ENCODE results near the gene DBET.
"Not testable (repeated sequence)": the region's sequence is repeated elsewhere in the genome, so short reads cannot be mapped to it uniquely, and the experiment has no call there.

The DBET gene

DNA sequence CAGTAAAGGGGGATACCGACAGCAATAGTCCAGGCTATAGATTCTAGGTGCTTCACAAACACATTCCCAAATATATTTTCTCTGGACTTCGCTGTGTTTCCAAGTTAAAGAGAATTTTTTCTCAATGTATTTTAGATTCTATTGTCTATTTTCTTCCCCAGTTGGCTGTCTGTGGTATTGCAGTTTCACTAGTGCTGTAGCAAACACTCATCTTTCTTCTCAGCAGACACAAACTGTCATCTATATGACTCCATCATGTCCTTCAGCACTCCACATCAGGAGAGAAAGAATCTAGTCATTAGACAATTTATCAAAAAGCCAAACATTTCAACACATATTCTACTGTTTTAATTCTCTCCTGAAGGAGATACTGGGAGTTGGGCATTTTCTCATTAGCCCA, at the start of gene DBET:
TSS of gene DBET (plus strand) at position 161 of the 400 bp plus-strand sequence.
- DNase-seq = not testable (repeated sequence)

DNA sequence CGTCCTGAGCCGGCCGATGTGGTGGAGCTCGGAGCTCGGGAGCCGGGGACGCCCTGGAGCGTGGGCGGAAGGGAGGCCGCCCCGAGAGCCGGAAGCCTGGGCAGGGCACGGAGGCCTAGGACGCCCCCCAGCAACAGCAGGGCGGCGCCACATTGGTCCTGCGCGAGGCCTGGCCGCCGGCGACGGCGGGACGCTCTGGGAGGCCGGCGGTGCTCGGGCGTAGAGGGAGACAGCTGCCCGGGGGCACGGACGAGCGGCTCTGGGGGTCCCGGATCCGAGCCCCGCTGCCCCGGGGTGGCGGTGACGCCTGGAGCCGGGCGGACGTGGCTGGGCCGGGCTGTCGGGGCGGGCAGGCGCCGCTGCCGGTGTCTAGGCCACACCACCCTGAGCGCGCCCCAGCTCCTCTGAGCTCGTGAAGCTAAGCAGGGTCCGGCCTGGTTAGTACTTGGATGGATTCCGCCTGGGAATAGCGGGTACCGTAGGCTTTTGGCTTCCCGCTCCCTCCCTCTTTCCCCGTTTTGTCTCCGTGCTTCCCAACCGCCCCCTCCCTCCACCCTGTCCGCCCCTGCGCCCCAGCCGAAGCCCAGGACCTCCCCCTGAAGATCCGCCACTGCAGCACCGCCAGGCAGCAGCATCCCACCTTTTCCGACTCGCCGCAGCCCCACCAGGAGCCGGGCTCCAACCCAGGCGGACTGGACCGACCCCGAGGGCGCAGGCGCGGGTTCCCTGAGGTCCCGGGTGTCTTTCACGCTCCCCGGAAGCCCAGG, 49.3 kb upstream of the DBET start:
- DNase-seq = no peak

DNA sequence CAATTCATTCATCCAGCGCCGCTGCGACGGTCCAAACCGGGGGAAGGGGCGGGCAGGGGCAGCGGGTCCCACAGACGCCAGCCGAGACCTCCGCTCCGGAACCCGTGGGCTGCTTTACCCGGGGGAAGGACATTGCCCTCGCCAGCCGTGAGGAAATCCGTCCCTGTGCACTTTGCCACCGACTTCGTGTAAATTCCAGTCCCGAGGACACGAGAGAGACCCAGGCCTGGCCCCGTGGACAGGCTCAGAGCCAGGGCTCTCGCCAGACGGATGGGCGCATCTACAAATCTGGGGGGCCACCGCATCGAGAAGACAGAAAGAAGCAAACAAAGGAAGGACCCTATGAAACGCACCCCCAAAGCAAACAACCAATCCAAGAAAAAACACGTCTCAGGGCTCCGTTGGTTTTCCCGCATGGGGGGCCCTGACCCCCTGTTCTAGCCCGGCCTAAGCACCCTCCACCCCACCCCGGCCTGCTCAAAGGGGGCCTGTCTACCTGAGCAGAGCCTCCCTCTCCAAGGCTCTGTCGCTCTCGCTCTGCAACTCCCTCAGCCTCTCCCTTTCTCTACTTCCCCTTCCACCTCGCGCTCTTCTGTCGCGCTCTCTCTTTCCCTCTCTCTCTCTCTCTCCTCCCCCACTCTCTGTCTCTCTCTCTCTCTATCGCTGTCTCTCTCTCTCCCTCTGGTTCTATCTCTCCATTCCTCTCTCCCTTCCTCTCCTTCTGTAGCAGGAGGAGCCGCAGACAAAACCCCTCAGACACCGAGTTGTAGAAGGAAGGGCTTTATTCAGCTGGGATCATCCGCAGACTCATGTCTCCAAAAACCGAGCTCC, 48.5 kb upstream of the DBET start:
- no peak for DNase-seq

DNA sequence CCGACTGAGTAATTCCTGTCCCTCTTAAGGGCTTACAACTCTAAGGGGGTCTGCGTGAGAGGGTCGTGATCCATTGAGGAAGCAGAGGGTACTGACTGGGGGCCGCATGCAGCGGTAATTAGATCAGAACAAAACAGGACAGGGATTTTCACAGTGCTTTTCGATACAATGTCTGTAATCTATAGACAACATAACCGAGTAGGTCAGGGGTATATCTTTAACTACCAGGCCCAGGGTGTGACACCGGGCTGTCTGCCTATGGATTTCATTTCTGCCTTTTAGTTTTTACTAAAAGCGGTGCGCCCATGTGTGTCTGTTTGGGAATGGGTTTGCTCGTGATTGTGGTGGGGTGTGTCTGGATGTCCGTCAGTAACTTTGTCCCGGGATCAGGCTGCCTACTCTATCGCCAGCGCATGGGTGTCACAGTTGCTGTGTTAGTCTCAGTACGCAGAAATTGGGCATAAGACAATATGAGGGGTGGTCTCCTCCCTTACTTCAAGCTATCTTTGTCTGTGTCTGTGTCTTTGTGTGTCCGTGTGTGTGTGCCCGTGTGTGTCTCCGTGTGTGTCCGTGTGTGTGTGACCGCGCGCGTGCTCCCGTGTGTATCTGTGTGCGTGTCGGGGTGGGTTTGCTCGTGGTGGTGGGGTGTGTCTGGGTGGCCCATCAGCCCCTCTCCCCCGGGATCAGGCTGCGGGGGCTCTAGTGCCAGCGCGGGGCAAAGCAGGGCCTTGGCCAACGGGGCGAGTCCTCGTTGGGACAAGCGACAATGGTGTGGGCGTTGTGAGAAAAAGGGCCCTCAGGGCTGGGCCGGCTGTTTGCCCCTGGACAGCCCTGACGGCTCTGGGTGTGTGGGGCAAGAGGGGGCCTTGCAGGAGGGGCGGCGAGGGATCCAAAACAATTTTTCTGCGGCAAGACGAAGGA, 47.7 kb upstream of the DBET start:
- DNase-seq = no peak

DNA sequence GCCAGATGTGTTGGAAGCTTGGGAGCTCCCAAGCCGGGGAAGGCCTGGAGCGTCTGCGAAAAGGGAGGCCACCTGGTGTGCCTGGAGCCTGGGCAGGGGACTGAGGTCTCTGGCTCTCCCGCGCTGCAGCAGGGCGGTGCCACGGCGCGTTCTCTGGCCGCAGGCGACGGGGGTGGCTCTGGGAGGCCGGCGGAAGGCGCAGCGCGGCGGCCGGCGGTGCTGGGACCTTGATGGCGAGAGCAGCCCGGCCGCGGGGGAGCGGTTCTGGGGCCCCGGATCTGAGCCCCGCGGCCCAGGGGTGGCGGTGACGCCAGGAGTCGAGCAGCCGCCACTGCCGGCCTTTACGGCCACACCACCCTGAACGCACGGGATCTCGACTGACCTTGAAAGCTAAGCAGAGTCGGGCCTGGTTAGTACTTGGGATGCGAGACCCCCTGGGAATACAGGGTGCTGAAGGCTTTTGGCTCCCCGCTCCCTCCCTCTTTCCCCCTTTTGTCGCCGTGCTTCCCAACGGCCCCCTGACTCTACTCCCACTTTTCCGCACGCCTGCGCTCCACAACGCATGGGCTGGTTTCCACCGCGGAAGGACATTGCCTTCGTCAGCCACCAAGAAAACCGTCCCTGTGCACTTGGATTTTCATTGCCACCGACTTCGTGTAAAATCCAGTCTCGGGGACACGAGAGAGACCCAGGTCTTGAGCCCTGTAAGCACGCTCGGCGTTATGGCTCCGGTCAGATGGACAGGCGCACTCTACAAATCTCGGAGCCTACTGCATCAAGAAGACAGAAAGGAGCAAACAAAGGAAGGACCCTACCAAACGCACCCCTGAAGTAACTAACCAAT, 46.7 kb upstream of the DBET start:
- no peak for DNase-seq

DNA sequence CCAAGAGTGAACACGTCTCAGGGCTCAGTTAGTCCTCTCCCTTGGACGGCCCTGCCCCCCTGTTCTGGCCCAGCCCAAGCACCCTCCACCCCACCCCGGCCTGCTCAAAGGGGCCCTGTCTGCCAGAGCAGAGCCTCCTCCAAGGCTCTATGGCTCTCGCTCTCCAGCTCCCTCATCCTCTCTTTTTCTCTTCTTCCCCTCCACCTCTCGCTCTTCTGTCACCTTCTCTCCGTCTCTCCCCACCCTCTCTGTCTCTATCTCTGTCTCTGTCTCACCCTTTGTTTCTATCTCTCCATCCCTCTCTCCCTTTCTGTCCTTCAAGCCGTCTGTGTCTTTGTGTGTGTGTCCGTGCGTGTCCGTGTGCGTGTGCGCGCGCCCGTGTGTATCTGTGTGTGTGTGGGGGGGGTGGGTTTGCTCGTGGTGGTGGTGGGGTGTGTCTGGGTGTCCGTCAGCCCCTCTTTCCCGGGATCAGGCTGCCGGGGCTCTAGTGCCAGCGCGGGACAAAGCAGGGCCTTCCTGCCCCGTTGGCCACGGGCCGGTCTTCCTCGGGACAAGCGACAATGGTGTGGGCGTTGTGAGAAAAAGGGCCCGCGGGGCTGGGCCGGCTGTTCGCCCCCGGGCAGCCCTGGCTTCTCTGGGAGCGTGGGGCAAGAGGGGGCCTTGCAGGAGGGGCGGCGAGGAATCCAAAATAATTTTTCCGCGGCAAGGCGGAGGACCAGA, 45.9 kb upstream of the DBET start:
- no peak for DNase-seq

DNA sequence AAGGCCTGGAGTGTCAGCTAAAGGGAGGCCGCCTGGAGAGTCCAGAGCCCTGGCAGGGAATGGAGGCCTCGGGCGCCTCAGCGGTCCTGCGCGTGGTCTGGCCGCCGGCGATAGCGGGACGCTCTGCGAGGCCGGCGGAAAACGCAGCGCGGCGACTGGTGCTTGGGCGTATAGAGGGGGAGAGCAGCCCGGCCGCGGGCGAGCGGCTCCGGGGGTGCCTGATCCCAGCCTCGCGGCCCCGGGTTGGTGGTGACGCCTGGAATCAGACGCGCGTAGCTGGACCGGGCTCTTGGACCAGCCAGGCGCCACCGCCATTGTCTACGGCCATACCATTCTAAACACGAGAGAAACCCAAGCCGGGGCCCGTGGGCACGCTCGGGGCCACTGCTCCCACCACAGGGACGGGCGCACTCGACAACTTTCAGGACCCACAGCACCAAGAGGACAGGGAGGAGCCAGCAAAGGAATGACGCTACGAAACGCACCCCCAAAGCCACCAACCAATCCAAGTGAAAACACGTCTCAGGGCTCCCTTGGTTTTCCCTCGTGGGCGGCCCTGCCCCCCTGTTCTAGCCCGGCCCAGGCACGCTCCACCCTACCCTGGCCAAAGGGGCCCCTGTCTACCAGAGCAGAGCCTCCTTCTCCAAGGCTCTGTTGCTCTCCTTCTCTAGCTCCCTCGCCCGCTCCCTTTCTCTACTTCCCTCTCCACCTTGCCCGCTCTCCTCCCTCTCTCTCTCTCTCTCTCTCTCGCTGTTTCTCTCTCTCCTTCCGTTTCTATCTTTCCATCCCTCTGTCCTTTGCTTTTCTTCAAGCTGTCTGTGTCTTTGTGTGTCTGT, 45.1 kb upstream of the DBET start:
- DNase-seq = no peak

DNA sequence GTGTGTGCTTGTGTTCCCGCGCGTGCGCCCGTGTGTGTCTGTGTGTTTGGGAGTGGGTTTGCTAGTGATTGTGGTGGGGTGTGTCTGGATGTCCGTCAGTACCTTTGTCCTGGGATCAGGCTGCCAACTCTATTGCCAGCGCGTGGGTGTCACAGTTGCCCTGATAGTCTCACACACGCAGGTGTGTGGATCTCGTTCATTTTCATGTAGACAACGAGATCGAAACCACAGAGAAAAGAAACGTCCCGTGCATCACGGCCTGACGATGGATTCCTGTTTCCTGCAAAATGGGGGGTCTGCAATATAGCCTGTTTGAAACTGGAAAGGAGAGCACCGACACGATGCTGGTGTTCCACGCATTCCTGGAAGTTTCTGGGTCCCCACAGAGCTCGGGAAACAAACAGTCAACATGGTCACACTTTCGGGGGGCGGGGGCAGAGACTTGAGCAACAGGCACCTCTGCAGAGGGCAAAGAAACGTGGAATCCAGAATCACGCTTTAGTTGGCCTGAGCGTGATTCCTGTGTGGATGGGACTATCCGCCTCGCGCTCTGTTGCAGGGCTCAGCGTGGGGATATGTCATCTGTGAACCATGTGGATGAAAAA, 44.3 kb upstream of the DBET start:
- DNase-seq = not testable (repeated sequence)

DNA sequence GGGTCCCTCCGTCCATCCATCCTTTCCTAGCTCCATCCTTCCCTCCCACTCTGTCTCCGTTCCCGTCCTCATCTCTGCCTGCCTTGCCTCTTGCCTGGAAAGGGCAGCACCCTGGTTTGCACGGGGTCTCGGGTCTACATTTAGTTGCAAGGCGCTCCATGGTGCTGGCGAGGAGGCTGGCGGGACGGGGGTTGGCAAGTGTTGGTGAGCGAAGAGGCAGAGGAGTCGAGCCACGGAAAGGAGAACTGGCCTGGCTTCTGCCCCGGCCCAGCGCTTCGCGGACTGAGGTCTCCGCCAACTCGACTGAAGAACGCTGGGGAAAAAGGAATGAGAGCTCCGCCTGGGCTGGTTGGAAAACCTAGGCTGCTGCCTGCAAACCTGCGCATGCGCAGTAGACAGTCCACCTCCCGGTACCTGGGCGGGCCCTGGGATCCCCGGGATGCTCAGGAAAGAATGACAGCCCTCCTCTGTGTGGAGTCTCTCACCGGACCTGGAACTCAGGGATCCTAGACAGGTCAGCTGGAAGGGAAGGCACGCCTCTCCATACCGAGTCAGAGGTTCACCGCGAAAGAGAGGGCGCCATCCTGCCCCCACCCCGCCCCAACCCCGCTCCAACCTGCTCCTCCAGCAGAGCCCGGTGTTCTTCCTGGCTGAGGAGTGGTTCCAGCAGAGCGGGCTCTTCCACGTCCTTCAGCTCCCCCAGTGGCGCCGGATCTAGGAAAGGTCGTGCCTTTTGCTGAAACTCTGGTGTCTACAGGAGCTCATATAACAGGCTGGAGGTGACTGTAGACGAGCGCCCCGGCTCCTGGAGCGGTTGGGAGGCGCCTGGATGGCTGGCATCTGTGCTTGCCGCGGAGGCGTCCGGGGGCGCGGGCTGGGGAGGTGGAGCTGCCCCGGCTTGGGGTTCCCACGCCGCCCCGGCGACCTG, 43.2 kb upstream of the DBET start:
- no peak for DNase-seq

DNA sequence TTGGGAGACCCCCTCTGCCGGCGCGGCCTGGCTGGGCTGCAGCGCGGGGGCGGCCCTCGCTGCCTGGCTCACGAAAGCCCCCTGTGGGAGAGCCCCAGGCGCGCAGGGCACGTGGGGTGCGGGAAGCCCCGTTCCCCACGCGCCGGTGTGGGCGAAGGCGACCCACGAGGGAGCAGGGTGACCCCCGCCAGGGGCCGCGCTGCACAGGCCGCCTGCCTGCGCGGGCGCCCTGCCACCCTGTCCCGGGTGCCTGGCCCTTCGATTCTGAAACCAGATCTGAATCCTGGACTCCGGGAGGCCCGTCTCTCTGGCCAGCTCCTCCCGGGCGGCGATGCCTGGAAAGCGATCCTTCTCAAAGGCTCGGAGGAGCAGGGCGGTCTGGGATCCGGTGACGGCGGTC, 42.3 kb upstream of the DBET start:
- DNase-seq = not testable (repeated sequence)

DNA sequence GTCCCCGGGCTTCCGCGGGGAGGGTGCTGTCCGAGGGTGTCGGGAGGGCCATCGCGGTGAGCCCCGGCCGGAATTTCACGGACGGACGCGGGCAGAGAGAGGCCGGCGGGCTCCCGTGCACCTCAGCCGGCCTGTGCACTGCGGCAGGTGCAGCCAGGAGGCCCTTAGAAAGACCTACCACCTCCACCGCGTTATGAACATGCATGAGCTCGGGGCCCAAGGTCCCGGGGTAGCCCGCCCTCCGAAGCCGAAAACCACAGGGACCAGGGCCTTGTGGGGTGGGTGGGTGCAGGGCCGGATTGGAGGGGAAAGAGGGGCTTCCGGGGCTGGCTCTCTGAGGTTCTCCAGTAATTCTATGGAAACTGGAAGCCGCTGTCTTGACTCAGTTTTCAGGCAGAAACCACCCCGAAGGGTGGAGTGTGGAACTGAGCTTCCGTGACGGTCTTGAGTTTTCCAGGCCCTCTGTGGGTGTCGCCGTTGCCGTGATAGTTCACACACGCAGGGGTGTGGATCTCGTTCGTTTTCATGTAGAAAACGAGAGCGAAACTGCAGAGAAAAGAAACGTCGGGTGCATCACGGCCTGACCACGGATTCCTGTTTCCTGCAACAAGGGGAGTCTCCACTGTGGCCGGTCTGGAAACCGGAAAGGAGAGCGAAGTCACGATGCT, 41.6 kb upstream of the DBET start:
- not testable (repeated sequence) for DNase-seq

DNA sequence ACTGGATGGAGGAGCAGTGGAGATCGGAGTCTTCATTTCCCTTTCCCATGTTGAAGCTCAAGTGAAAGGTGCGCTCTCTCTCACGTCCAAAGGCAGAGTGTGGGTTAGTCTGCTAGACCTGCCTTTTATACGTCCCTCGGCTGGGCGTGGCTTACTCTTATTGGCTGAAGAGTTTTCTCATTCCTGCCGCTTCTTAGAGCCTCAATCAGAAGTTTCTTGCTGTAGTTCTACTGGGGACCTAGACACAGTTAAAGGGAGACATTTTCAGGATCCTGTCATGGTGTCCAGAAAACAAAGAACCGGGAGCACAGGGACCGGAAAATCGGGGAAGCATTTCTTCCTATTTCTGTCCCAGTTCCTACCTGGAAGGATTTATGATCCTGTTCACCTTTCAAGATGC, 37.1 kb upstream of the DBET start, which contains the start of gene FRG2:
TSS of gene FRG2 (minus strand) at position 101 of the 400 bp plus-strand sequence. CDS start at position 49, 52 bp downstream.
- DNase-seq = not testable (repeated sequence)

DNA sequence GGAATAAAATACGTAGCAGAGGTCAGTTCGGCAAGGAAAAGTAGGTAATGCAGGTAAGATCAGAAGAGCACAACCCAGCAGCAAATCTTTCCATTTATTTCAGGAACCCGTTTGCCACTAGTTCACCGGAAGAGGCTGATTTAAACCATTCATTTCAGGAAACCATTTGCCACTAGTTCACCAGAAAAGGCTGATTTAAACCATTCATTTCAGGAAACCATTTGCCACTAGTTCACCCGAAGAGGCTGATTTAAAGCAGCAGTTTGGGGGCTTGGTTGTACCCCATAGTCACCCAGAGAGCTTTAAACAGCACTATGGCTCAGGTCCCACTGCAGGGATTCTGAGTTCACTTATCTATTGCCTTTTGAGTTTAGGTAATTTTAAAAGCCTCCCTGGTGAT, 33.0 kb upstream of the DBET start:
- not testable (repeated sequence) for DNase-seq

DNA sequence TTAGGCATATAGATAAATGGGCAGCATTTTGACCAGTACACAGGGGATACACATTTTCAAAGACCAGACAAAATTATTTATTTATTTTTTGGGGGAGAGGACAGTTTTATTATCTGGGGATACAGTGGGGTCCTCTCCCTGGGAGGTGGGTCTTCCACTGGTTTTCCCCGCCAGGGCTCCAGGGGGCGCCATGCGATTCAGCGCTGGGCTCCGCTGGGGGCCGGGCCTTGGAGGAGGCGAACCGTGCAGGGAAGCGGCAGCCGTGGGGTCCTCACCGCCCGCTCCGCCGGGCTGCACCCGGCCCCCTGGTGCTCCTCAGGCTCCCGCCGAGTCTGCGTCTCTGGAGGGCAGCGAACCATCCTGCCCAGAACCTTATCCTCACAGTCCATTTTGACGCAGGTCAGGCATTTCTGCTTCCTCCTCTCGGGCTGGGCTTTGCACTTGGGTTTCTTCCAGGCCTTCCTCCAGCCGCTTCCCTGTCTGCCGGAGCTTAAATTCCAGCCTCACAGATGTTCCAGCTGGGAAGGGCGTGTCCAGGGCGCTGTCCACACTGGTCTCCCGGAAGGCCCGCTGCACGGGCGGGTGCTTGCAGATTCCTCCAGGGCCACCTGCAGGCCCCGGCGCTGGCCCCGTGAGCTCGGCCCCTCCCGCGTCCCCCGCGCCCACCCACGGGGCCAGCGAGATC, 26.5 kb upstream of the DBET start:
- DNase-seq = not testable (repeated sequence)

DNA sequence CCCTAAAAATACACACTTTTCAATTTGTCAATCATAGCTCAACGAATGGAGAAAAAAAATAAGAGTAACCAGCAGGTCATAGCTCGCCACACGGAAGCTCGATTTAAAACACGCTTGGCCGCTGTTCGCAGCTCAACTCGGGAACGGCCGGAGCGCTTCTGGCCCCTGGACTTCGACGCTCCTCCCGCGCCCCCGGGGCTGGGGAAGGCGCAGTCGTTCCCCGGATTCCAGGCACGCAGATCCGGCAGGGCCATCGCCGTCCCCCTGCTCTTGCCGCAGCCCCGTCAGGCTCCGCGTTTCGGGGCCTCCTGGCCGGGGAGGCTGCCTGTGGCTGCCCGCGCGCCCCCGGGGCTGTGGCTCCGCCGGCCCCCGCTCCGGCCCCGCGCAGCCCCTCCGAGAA, 23.4 kb upstream of the DBET start:
- DNase-seq = not testable (repeated sequence)

DNA sequence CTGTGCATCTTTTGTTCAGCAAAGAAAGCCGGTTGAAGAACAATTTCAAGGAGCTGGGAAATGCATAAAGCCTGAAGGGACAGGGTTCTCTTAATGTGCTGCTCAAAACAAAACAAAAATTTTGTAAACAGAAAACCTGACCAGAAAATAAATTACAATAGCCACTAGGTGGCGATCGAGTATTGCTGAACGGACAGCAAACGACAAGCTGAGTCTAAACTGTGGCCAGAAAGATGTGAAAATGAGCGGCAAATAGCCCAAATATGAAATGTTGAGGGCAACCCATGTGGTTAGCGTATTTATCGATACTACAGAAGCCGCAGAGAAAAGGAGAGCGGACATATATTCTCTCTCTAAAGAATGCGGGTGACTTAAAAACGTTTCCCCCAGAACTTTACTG, 16.7 kb upstream of the DBET start:
- DNase-seq = not testable (repeated sequence)

Measured in bone marrow (tissue), 2 donors.